Choroid plexus epithelial cell (primary cell): Measurements from ENCODE around the gene WFIKKN1.
A peak's percentile ranks its signal among the peaks of the same experiment; 100 is the strongest.
"Not testable (repeated sequence)": the region's sequence is repeated elsewhere in the genome, so short reads cannot be mapped to it uniquely, and the experiment has no call there.

Experiments
- DNase-seq: peaks from one replicate; pipeline ENCODE4 v3.0.0-alpha.2; 2010; ENCODE audit warnings: low read depth
- H3K4me3 ChIP-seq: 2 replicates; pipeline ENCODE4 v1.5.1; 2011; ENCODE audit warnings: low read depth, mild to moderate bottlenecking, control low read depth, low read length, moderate library complexity
- TF ChIP-seq, protein P1 (sequence below): conservative IDR thresholded peaks from 2 replicates; pipeline ENCODE4 v1.5.1; 2011; ENCODE audit warnings: low read depth, mild to moderate bottlenecking, control low read depth, inconsistent platforms, low read length, moderate library complexity

Gene WFIKKN1

DNA sequence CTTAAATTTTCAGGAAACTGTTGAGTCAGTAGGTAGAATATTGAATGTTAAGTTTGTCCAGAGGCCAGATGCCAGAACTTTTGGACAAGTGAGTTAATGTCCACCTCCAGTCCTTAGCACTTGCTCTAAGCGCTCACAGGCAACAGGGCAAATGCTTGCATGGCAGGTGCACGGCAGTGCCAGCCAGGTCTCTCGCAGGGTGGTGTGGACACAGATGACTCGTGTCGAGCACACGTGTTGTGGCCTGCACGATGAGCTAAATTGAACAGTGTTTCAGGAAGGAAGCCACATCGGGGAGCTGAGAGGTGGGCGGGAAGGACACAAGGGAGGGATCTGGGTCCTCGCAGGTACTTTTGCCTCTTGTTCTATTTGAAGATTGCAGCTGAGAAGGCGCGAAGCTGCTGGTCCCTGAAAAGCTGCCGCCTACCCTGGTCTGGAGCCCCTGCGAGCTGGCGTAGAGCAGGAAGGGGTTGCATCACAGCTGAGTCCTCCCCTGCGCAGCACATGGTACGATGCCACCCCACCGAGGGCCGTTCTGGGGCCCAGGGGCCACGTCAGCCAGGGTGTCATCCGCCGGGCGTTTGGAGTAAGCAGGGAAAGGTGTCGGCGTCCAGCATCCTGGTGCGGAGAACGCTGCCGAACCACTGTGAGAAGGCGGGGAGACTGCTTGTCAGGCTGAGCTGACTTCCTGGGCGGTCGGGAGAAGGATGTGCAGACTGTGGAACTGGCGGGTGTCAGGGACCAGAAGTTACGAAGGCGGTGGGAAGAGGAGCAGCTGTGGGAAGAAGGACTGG, 34.6 kb upstream of the WFIKKN1 start:
- DNase-seq, result no peak
- TF ChIP-seq, protein P1, sequence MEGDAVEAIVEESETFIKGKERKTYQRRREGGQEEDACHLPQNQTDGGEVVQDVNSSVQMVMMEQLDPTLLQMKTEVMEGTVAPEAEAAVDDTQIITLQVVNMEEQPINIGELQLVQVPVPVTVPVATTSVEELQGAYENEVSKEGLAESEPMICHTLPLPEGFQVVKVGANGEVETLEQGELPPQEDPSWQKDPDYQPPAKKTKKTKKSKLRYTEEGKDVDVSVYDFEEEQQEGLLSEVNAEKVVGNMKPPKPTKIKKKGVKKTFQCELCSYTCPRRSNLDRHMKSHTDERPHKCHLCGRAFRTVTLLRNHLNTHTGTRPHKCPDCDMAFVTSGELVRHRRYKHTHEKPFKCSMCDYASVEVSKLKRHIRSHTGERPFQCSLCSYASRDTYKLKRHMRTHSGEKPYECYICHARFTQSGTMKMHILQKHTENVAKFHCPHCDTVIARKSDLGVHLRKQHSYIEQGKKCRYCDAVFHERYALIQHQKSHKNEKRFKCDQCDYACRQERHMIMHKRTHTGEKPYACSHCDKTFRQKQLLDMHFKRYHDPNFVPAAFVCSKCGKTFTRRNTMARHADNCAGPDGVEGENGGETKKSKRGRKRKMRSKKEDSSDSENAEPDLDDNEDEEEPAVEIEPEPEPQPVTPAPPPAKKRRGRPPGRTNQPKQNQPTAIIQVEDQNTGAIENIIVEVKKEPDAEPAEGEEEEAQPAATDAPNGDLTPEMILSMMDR, result no peak
- H3K4me3 ChIP-seq, result no peak overlapping the region

DNA sequence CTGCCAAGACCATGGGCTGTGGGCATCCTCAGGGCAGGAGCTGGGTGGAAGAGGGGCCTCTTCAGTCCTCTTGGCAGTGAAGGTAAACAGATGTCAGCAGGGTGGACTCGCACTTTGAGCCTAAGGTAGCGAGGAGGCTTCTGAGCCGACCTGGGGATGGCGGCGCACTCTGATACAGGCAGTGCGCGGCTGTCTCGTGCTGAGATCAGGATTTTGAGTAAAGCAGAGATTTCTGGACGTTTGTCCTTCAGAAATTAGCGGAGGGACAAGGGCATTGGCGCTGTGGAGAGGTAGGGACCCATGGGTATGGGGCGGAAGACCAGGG, 34.1 kb upstream of the WFIKKN1 start:
- no peak for DNase-seq
- H3K4me3 ChIP-seq, result no peak overlapping the region
- TF ChIP-seq, protein P1, result no peak

GRCh38 chr16:597655-598054, 33.1 kb upstream of the WFIKKN1 start:
- not testable (repeated sequence) for H3K4me3 ChIP-seq, DNase-seq

DNA sequence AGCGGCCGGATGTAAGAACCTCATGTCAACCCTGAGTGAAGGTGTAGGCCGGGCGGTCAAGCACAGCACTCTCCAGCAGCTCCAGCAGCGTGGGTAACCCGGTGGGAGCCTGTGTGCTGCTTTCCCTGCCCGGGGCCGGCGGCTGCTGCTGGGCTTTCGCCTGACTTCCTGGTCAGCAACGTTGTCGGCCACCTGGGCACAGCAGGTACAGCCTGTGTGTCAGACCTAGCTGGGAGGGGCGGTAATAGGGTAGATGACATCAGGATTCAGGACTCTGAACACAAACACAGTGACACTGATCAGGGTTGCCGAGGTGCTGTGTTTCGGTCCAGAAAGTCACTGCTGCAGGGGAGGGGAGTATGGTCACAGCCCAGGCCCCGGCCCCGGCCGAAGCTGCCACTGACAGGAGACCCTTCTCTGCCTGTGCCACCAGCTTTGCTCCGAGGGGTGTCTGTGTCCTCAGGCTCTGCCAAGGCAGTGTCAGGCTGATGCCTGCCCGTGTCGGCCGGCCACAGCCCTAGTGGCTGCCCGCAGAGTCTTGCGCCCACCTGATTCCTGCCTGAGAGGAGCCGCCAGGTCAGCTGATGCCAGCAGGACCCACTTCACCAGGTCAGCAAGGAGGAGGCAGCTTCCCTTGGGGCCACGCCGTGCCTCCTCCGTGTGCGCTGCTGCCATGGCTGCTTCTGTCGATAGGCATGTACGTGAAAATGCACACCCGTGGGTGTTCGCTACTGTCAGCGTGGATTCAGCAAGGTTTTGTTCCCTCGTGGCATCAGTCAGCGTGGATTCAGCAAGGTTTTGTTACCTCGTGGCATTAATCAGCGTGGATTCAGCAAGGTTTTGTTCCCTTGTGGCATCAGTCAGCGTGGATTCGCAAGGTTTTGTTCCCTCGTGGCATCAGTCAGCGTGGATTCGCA, 31.7 kb upstream of the WFIKKN1 start:
- DNase-seq, result no peak
- TF ChIP-seq, protein P1, result no peak
- no peak overlapping the region for H3K4me3 ChIP-seq

- TF ChIP-seq, protein P1, result peak; percentile 65
- H3K4me3 ChIP-seq, result no peak overlapping the region
- peak; percentile 58 for DNase-seq
These were observed 30.0 kb upstream of the WFIKKN1 start for GRCh38 chr16:600781-601180.

- TF ChIP-seq, protein P1, result no peak
- no peak for DNase-seq
- no peak overlapping the region for H3K4me3 ChIP-seq
These were observed 26.9 kb upstream of the WFIKKN1 start for GRCh38 chr16:603933-604332.

GRCh38 chr16:606656-607307, 24.0 kb upstream of the WFIKKN1 start:
- TF ChIP-seq, protein P1, result no peak
- no peak overlapping the region for H3K4me3 ChIP-seq
- no peak for DNase-seq
